ENCODE results near the gene NIPA2.
"Not testable (repeated sequence)": the region's sequence is repeated elsewhere in the genome, so short reads cannot be mapped to it uniquely, and the experiment has no call there.

DNA sequence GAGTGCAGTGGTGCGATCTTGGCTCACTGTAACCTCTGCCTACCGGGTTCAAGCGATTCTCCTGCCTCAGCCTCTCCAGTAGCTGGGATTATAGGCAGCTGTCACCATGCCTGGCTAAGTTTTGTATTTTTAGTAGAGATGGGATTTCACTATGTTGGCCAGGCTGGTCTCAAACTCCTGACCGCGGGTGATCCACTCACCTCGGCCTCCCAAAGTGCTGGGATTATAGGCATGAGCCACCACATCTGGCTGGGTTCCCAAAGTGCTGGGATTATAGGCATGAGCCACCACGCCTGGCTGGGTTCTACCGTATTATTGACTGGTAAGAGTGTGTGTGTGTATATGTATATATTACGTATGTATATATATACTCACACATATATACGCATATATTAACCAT lies 35.5 kb upstream of the NIPA2 start:
- TF ChIP-seq, protein P1, sequence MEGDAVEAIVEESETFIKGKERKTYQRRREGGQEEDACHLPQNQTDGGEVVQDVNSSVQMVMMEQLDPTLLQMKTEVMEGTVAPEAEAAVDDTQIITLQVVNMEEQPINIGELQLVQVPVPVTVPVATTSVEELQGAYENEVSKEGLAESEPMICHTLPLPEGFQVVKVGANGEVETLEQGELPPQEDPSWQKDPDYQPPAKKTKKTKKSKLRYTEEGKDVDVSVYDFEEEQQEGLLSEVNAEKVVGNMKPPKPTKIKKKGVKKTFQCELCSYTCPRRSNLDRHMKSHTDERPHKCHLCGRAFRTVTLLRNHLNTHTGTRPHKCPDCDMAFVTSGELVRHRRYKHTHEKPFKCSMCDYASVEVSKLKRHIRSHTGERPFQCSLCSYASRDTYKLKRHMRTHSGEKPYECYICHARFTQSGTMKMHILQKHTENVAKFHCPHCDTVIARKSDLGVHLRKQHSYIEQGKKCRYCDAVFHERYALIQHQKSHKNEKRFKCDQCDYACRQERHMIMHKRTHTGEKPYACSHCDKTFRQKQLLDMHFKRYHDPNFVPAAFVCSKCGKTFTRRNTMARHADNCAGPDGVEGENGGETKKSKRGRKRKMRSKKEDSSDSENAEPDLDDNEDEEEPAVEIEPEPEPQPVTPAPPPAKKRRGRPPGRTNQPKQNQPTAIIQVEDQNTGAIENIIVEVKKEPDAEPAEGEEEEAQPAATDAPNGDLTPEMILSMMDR (IDR thresholded peaks at IDR 0.05; ENCODE audit: low read depth, low read length) = not testable (repeated sequence)
- TF ChIP-seq EZH2phosphoT487 (IDR thresholded peaks at IDR 0.05; ENCODE audit: low read depth) = not testable (repeated sequence)

Measured in OCI-LY3 (cell line).